GM23338 (cell line): ENCODE data around the gene RPTOR. TPM values are rescaled to one million over a fixed set of nuclear protein-coding genes. Genes with fewer than 3 reads are reported as not detected.

Source experiments
- ATAC-seq: fragments of 200-7000 bp; cut with Tn5 transposase; 3 replicates; pipeline ENCODE4 v1.9.1; 2020
- DNase-seq: peaks from one replicate; pipeline ENCODE4 v3.0.0-alpha.2; 2015; ENCODE audit warnings: low spot score
- H2AFZ ChIP-seq: fragments of 200-600 bp; sonication (generic); 2 replicates; pipeline ENCODE4 v1.8.0; 2016; ENCODE audit warnings: antibody characterized with exemption, mild to moderate bottlenecking, moderate library complexity
- H3F3A ChIP-seq: fragments of 200-600 bp; sonication (generic); replicated peaks from 2 replicates; pipeline ENCODE4 v1.8.0; 2017; ENCODE audit warnings: antibody characterized with exemption, mixed run types, low read depth
- H3K27ac ChIP-seq: fragments of 200-600 bp; sonication (generic); 2 replicates; pipeline ENCODE4 v1.6.1; 2016; ENCODE audit warnings: low read depth
- H3K27me3 ChIP-seq: fragments of 200-600 bp; sonication (generic); 2 replicates; pipeline ENCODE4 v1.8.0; 2016; ENCODE audit warnings: mild to moderate bottlenecking, mixed run types, moderate library complexity; ENCODE audit not compliant: insufficient read depth
- H3K36me3 ChIP-seq: fragments of 200-600 bp; sonication (generic); 2 replicates; pipeline ENCODE4 v1.8.0; 2016; ENCODE audit warnings: mild to moderate bottlenecking; ENCODE audit not compliant: insufficient read depth
- H3K4me1 ChIP-seq: fragments of 200-600 bp; sonication (generic); 2 replicates; pipeline ENCODE4 v1.8.0; 2016; ENCODE audit warnings: mild to moderate bottlenecking, moderate library complexity; ENCODE audit not compliant: insufficient read depth
- H3K4me2 ChIP-seq: fragments of 200-600 bp; sonication (generic); 2 replicates; pipeline ENCODE4 v1.7.1; 2017; ENCODE audit warnings: mixed run types
- H3K4me3 ChIP-seq: fragments of 200-600 bp; sonication (generic); 2 replicates; pipeline ENCODE4 v1.6.1; 2016; ENCODE audit warnings: mixed run types
- H3K79me2 ChIP-seq: fragments of 200-600 bp; sonication (generic); replicated peaks from 2 replicates; pipeline ENCODE4 v1.8.0; 2017; ENCODE audit warnings: mild to moderate bottlenecking; ENCODE audit not compliant: insufficient read depth
- H3K9me2 ChIP-seq: fragments of 200-600 bp; sonication (generic); 2 replicates; pipeline ENCODE4 v1.8.0; 2017; ENCODE audit not compliant: insufficient read depth
- H4K20me1 ChIP-seq: fragments of 200-600 bp; sonication (generic); replicated peaks from 2 replicates; pipeline ENCODE4 v1.8.0; 2017; ENCODE audit warnings: mild to moderate bottlenecking; ENCODE audit not compliant: insufficient read depth
- H3K27ac Mint-ChIP-seq: 2 replicates; pipeline ENCODE4 v1.8.0; 2020; ENCODE audit warnings: inconsistent platforms, mild to moderate bottlenecking, moderate library complexity, mixed read lengths
- H3K27me3 Mint-ChIP-seq: 3 replicates; pipeline ENCODE4 v1.8.0; 2022; ENCODE audit warnings: low read depth, mild to moderate bottlenecking, moderate library complexity, mixed read lengths, inconsistent platforms; ENCODE audit not compliant: insufficient read depth, poor library complexity
- H3K36me3 Mint-ChIP-seq: 3 replicates; pipeline ENCODE4 v1.8.0; 2021; ENCODE audit warnings: low read depth, mild to moderate bottlenecking, inconsistent platforms, moderate library complexity, mixed read lengths
- H3K4me1 Mint-ChIP-seq: 3 replicates; pipeline ENCODE4 v1.8.0; 2020; ENCODE audit warnings: mild to moderate bottlenecking, inconsistent platforms, mixed read lengths
- H3K4me3 Mint-ChIP-seq: 3 replicates; pipeline ENCODE4 v1.8.0; 2021; ENCODE audit warnings: moderate library complexity, mild to moderate bottlenecking, inconsistent platforms, mixed read lengths
- H3K9me3 Mint-ChIP-seq: 3 replicates; pipeline ENCODE4 v1.8.0; 2020; ENCODE audit warnings: moderate library complexity, mild to moderate bottlenecking, inconsistent platforms, mixed read lengths
- CREB1 ChIP-seq: fragments of 250-450 bp; sonication (Bioruptor Pico); IDR thresholded peaks from 2 replicates; pipeline ENCODE4 v1.5.0; 2020; ENCODE audit warnings: low read depth, mild to moderate bottlenecking, moderate library complexity
- CTCF ChIP-seq, 2 experiments: fragments of 200-600 bp in 1 of 2; sonication (generic) in 1 of 2; conservative IDR thresholded peaks; 2 replicates each; pipeline versions ENCODE4 v1.5.1 to v1.6.1; 2016 to 2017; ENCODE audit warnings: antibody characterized with exemption in 2 of 2, low read depth in 2 of 2, mild to moderate bottlenecking in 2 of 2, moderate library complexity in 1 of 2
- ETS1 ChIP-seq: IDR thresholded peaks from 2 replicates; pipeline ENCODE4 v1.6.1; 2016; ENCODE audit warnings: antibody characterized with exemption
- POLR2AphosphoS5 ChIP-seq: IDR thresholded peaks from 2 replicates; pipeline ENCODE4 v1.6.1; 2016; ENCODE audit warnings: antibody characterized with exemption, low read depth
- ZNF331 ChIP-seq: fragments of 250-450 bp; sonication (Bioruptor Pico); IDR thresholded peaks from 2 replicates; pipeline ENCODE4 v1.5.0; 2020; ENCODE audit warnings: low read depth, mild to moderate bottlenecking, moderate library complexity
- polyA plus RNA-seq: library from polyadenylated mRNA; unstranded; fragments of >200 nt; fragmentation: Nextera tagmentation; extraction: Ambion mirVana; gene quantifications from 2 replicates; pipeline ENCODE4 v1.2.1, GENCODE V29; 2016
- total RNA-seq: library from RNA; depleted of rRNA; stranded (reverse); fragments of >200 nt; shearing (Covaris generic); gene quantifications from 2 replicates; pipeline ENCODE4 v1.2.3, GENCODE V29; 2014

RPTOR gene
- total and polyA plus RNA-seq, 2 experiments from 2014 or later: 9.5 to 38.0 TPM

- H3K79me2 ChIP-seq: no peaks in the 10 kb centered on the region
- no peaks in the 10 kb centered on the region for H3K9me2 ChIP-seq
- TF ChIP-seq CREB1 (CRISPR knock-in tag) (no peak), ETS1 (no peak)
- Mint-ChIP-seq H3K27me3 (peaks cover 6% of the 10 kb centered on the region), H3K36me3 (peaks cover 16% of the 10 kb centered on the region; the same call in 2 of the 3 replicates), H3K4me1 (no peaks in the 10 kb centered on the region), H3K27ac (no peak overlapping the region), H3K9me3 (no peaks in the 10 kb centered on the region; the same call in 2 of the 3 replicates), H3K4me3 (no peak overlapping the region)
- no peak for ATAC-seq
- H3K27me3 ChIP-seq: no peaks in the 10 kb centered on the region
- DNase-seq: no peak
- no peaks in the 10 kb centered on the region for H3K4me1 ChIP-seq
- 0 out of 2 replicates have a peak, but pooled peaks cover 3% of the 10 kb centered on the region for H4K20me1 ChIP-seq
- no peak overlapping the region for H3K4me3 ChIP-seq
- no peak overlapping the region for H3K4me2 ChIP-seq
- H3F3A ChIP-seq: no peaks in the 10 kb centered on the region
- H3K27ac ChIP-seq: no peak overlapping the region
- no peaks in the 10 kb centered on the region for H3K36me3 ChIP-seq
- H2AFZ ChIP-seq: no peak overlapping the region
Observed at GRCh38 chr17:80889231-80890195, 344.9 kb downstream of the RPTOR start.

GRCh38 chr17:80890196-80890920 lies 345.7 kb downstream of the RPTOR start:
- no peaks in the 10 kb centered on the region for H3K9me2 ChIP-seq
- Mint-ChIP-seq H3K9me3 (no peaks in the 10 kb centered on the region; the same call in 2 of the 3 replicates), H3K4me1 (no peaks in the 10 kb centered on the region), H3K27ac (no peak overlapping the region), H3K4me3 (no peak overlapping the region), H3K27me3 (peaks cover 6% of the 10 kb centered on the region), H3K36me3 (peaks cover 16% of the 10 kb centered on the region; the same call in 2 of the 3 replicates)
- H3K79me2 ChIP-seq: no peaks in the 10 kb centered on the region
- DNase-seq (no peak), ATAC-seq (no peak)
- TF ChIP-seq CTCF (conservative IDR thresholded peaks at IDR 0.05; ENCODE audit: low read depth in 2 of 2) (peak; percentile 22 to 33; a peak in 3 of 4 replicates), POLR2AphosphoS5 (no peak), ZNF331 (CRISPR knock-in tag) (no peak)
- no peak overlapping the region for H3K4me2 ChIP-seq
- H4K20me1 ChIP-seq: 0 out of 2 replicates have a peak, but pooled peaks cover 3% of the 10 kb centered on the region
- H3K27me3 ChIP-seq: no peaks in the 10 kb centered on the region
- H3K36me3 ChIP-seq: 0 out of 2 replicates have a peak, but pooled peaks cover 3% of the 10 kb centered on the region
- no peaks in the 10 kb centered on the region for H3K4me1 ChIP-seq
- H2AFZ ChIP-seq: no peak overlapping the region
- H3K4me3 ChIP-seq: no peak overlapping the region
- H3K27ac ChIP-seq: peak overlapping the region; percentile 80
- no peaks in the 10 kb centered on the region for H3F3A ChIP-seq
